Endothelial cell of umbilical vein (primary cell): Measurements from ENCODE around the gene AMBP. TPM values are rescaled to one million over a fixed set of nuclear protein-coding genes. Genes with fewer than 3 reads are reported as not detected.

Experiments used
- BruUV-seq: library from RNA; stranded (reverse); fragments of 400-500 nt; replicated peaks from 2 replicates; lab custom pipeline; 2021; lab: Mats Ljungman, UMichigan
- CTCF ChIA-PET: fragments of 300-600, 350-600 bp; sonication (Branson Sonifier 250); formaldehyde crosslinking; loops from one replicate; lab custom pipeline; 2021; ENCODE audit warnings: antibody characterized with exemption, inconsistent platforms; lab: Charles Lee
- POLR2A ChIA-PET: fragments of 300-600, 350-600 bp; sonication (Branson Sonifier 250); formaldehyde crosslinking; loops from one replicate; lab custom pipeline; 2021; ENCODE audit warnings: antibody characterized with exemption, inconsistent platforms; lab: Charles Lee
- DNase-seq: peaks from one replicate; pipeline ENCODE4 v3.0.0-alpha.2; 2011; ENCODE audit warnings: low read depth, low spot score
- FAIRE-seq: peaks from 2 replicates; lab custom pipeline; 2011; peaks lifted over from hg19 to GRCh38; lab: Jason Lieb, UNC
- H2AFZ ChIP-seq: 2 replicates; pipeline ENCODE4 v1.6.0; 2012; ENCODE audit warnings: low read depth, low read length, control low read depth, inconsistent platforms
- H3K27ac ChIP-seq: 2 replicates; pipeline ENCODE4 v1.5.1; 2011; ENCODE audit warnings: low read depth, mild to moderate bottlenecking, control low read depth, low read length, moderate library complexity; ENCODE audit not compliant: insufficient read depth
- H3K27me3 ChIP-seq, 2 experiments: 2 replicates each; pipeline versions ENCODE4 v1.6.0 to v1.6.1; 2011; ENCODE audit warnings: low read length in 2 of 2, mixed read lengths in 1 of 2; ENCODE audit not compliant: control insufficient read depth in 2 of 2, insufficient read depth in 2 of 2
- H3K36me3 ChIP-seq, 2 experiments: 2 replicates in 1 of 2; 3 replicates in 1 of 2; pipeline ENCODE4 v1.5.1; 2011; ENCODE audit warnings: low read length in 2 of 2, mild to moderate bottlenecking in 1 of 2, moderate library complexity in 1 of 2; ENCODE audit not compliant: control insufficient read depth in 2 of 2, insufficient read depth in 2 of 2; ENCODE audit errors: extremely low read depth in 1 of 2
- H3K4me1 ChIP-seq: 3 replicates; pipeline ENCODE4 v1.5.1; 2011; ENCODE audit warnings: mild to moderate bottlenecking, low read length; ENCODE audit not compliant: control insufficient read depth, insufficient read depth; ENCODE audit errors: extremely low read depth
- H3K4me2 ChIP-seq: 2 replicates; pipeline ENCODE4 v1.6.1; 2011; ENCODE audit warnings: low read length, control low read depth, mixed read lengths; ENCODE audit not compliant: insufficient read depth
- H3K4me3 ChIP-seq, 3 experiments: fragments of 200-600 bp in 1 of 3; sonication (generic), shearing (Covaris generic) in 1 of 3; replicated peaks in 1 of 3; 2 replicates each; pipeline ENCODE4 v1.5.1; 2011 to 2016; ENCODE audit warnings: control low read depth in 3 of 3, low read length in 3 of 3, mild to moderate bottlenecking in 2 of 3, inconsistent platforms in 1 of 3, low read depth in 1 of 3, moderate library complexity in 1 of 3; ENCODE audit not compliant: insufficient read depth in 1 of 3
- H3K79me2 ChIP-seq: 2 replicates; pipeline ENCODE4 v1.6.0; 2012; ENCODE audit warnings: low read length, inconsistent platforms; ENCODE audit not compliant: control insufficient read depth, insufficient read depth
- H3K9ac ChIP-seq: replicated peaks from 2 replicates; pipeline ENCODE3; 2011; ENCODE audit warnings: low read length, control low read depth; ENCODE audit not compliant: insufficient read depth; ENCODE audit errors: extremely low read depth
- H3K9me1 ChIP-seq: replicated peaks from 3 replicates; pipeline ENCODE4 v1.6.0; 2011; ENCODE audit warnings: mild to moderate bottlenecking, low read length; ENCODE audit not compliant: control insufficient read depth, insufficient read depth; ENCODE audit errors: extremely low read depth
- H3K9me3 ChIP-seq: replicated peaks from 2 replicates; pipeline ENCODE4 v1.5.1; 2012; ENCODE audit warnings: low read length, inconsistent platforms; ENCODE audit not compliant: control insufficient read depth, insufficient read depth
- H4K20me1 ChIP-seq: replicated peaks from 2 replicates; pipeline ENCODE3; 2011; ENCODE audit warnings: mild to moderate bottlenecking, low read length; ENCODE audit not compliant: control insufficient read depth, insufficient read depth; ENCODE audit errors: extremely low read depth
- EZH2 ChIP-seq: IDR thresholded peaks from 2 replicates; pipeline ENCODE4 v1.6.1; 2012; ENCODE audit warnings: borderline replicate concordance, low read depth, mild to moderate bottlenecking, moderate library complexity, low read length, inconsistent platforms; ENCODE audit not compliant: severe bottlenecking
- FOS ChIP-seq: IDR thresholded peaks from 2 replicates; pipeline ENCODE4 v1.6.1; 2011; ENCODE audit warnings: mild to moderate bottlenecking, low read length, moderate library complexity, borderline replicate concordance; ENCODE audit not compliant: insufficient read depth
- GATA2 ChIP-seq: IDR thresholded peaks from 2 replicates; pipeline ENCODE4 v1.7.0; 2011; ENCODE audit warnings: low read depth, mild to moderate bottlenecking, moderate library complexity, mixed read lengths, low read length; ENCODE audit not compliant: insufficient read length, insufficient read depth
- JUN ChIP-seq: IDR thresholded peaks from 2 replicates; pipeline ENCODE4 v1.6.1; 2011; ENCODE audit warnings: borderline replicate concordance, low read depth; ENCODE audit not compliant: insufficient read length, insufficient read depth
- MYC ChIP-seq: IDR thresholded peaks from one replicate; pipeline ENCODE4 v1.6.1; 2011; ENCODE audit warnings: mild to moderate bottlenecking, low read depth, low read length
- POLR2A ChIP-seq: IDR thresholded peaks from 2 replicates; pipeline ENCODE4 v1.6.1; 2012; ENCODE audit warnings: low read depth, mild to moderate bottlenecking, control low read depth, low read length
- POLR2AphosphoS5 ChIP-seq: IDR thresholded peaks from 2 replicates; pipeline ENCODE4 v1.6.1; 2012; ENCODE audit warnings: low read depth, mild to moderate bottlenecking, control low read depth, low read length, moderate library complexity; ENCODE audit not compliant: insufficient read depth
- dilution Hi-C: fragments of 300-500 bp; cut with MboI; formaldehyde crosslinking; loops from one replicate; pipeline ENCODE4 v1.15.0; 2019; ENCODE audit warnings: low sequenced_read_pairs; ENCODE audit not compliant: extremely low pct_ligation_motif_present
- intact Hi-C: fragments of 100-400 bp; cut with micrococcal nuclease; formaldehyde crosslinking; loops from one replicate; pipeline ENCODE4 v1.10.0; 2022
- polyA plus RNA-seq, 4 experiments: library from polyadenylated mRNA; depleted of rRNA in 3 of 4; stranded (reverse) in 3 of 4; unstranded in 1 of 4; fragments of >200 nt; gene quantifications; 2 replicates each; pipeline versions ENCODE4 v1.2.1 to v1.2.3, GENCODE V29; 2011 to 2012; ENCODE audit warnings: missing spikeins in 1 of 4
- total RNA-seq: library from RNA; stranded (reverse); gene quantifications from 2 replicates; pipeline ENCODE4 v1.2.3, GENCODE V29; 2021
- TF ChIP-seq, protein P1 (sequence below): IDR thresholded peaks from 2 replicates; pipeline ENCODE4 v1.6.1; 2011; ENCODE audit not compliant: insufficient read depth, insufficient read length
- TF ChIP-seq, protein P2 (sequence below), 2 donors: IDR thresholded peaks; 1 replicate in 1 of 2; 2 replicates in 1 of 2; pipeline ENCODE4 v1.5.1; 2011; ENCODE audit warnings: low read length in 2 of 2, mild to moderate bottlenecking in 2 of 2, moderate library complexity in 2 of 2, control low read depth in 1 of 2, inconsistent platforms in 1 of 2, low read depth in 1 of 2; ENCODE audit not compliant: insufficient read depth in 1 of 2; ENCODE audit errors: extremely low read depth in 1 of 2

AMBP gene
- total and polyA plus RNA-seq, 2 donors (not counting 3 experiments of a cell fraction or from before 2014, with no cell fraction given), result not detected

DNA sequence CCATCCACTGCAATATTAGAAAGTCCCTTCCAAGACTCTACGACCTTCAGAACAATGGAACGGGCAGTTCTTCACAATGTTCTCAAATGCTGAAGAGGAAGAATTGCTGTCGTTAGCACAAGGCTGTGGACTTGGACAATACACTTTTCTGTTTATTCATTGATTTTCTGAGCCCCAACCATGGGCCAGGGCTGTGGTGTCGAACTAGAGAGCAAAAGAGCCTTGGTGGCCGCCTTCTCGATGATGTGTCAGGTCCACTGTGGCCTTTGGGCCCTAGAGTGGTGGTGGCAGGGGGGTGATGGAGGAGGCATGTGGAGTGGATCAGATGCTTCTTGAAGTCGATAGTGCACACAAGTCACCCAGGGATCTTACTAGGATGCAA, 39.5 kb upstream of the AMBP start:
- intact Hi-C loops (no loop called here), dilution Hi-C loops (no loop called here)
- Histone ChIP-seq H2AFZ (no peak overlapping the region), H3K4me1 (no peaks in the 10 kb centered on the region), H3K9me1 (no peaks in the 10 kb centered on the region), H3K9ac (no peak overlapping the region), H3K4me3 (no peak overlapping the region), H3K79me2 (no peaks in the 10 kb centered on the region), H3K27ac (no peak overlapping the region), H3K27me3 (peaks cover 34 to 48% of the 10 kb centered on the region in 2 experiments), H3K36me3 (no peaks in the 10 kb centered on the region), H3K4me2 (no peak overlapping the region), H3K9me3 (no peaks in the 10 kb centered on the region), H4K20me1 (no peaks in the 10 kb centered on the region)
- no peak for TF ChIP-seq POLR2AphosphoS5
- TF ChIP-seq MYC, result no peak
- TF ChIP-seq EZH2, result no peak
- TF ChIP-seq, protein P1, sequence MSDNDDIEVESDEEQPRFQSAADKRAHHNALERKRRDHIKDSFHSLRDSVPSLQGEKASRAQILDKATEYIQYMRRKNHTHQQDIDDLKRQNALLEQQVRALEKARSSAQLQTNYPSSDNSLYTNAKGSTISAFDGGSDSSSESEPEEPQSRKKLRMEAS, result no peak
- TF ChIP-seq POLR2A, result no peak
- TF ChIP-seq, protein P2, sequence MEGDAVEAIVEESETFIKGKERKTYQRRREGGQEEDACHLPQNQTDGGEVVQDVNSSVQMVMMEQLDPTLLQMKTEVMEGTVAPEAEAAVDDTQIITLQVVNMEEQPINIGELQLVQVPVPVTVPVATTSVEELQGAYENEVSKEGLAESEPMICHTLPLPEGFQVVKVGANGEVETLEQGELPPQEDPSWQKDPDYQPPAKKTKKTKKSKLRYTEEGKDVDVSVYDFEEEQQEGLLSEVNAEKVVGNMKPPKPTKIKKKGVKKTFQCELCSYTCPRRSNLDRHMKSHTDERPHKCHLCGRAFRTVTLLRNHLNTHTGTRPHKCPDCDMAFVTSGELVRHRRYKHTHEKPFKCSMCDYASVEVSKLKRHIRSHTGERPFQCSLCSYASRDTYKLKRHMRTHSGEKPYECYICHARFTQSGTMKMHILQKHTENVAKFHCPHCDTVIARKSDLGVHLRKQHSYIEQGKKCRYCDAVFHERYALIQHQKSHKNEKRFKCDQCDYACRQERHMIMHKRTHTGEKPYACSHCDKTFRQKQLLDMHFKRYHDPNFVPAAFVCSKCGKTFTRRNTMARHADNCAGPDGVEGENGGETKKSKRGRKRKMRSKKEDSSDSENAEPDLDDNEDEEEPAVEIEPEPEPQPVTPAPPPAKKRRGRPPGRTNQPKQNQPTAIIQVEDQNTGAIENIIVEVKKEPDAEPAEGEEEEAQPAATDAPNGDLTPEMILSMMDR (IDR thresholded peaks at IDR 0.05; ENCODE audit: extremely low read depth in 1 of 2, insufficient read depth in 1 of 2, low read depth in 1 of 2, low read length in 2 of 2), result no peak
- TF ChIP-seq GATA2, result no peak
- no peak for TF ChIP-seq JUN
- TF ChIP-seq FOS, result no peak
- no TSS peak for BruUV-seq
- DNase-seq (no peak), FAIRE-seq (no peak)
- CTCF ChIA-PET, result interaction anchor here (1.8 to 5.1 kb wide), 2 partner anchors 10 to 173 kb away, joined by 7 to 41 read pairs; no protein-coding TSS in a partner anchor
- POLR2A ChIA-PET, result no interaction called here
